Measurements from ENCODE around the gene MCFD2.

The MCFD2 gene

GRCh38 chr2:46866770-46867246, 48.8 kb downstream of the MCFD2 start:
- TF ChIP-seq, protein P1, sequence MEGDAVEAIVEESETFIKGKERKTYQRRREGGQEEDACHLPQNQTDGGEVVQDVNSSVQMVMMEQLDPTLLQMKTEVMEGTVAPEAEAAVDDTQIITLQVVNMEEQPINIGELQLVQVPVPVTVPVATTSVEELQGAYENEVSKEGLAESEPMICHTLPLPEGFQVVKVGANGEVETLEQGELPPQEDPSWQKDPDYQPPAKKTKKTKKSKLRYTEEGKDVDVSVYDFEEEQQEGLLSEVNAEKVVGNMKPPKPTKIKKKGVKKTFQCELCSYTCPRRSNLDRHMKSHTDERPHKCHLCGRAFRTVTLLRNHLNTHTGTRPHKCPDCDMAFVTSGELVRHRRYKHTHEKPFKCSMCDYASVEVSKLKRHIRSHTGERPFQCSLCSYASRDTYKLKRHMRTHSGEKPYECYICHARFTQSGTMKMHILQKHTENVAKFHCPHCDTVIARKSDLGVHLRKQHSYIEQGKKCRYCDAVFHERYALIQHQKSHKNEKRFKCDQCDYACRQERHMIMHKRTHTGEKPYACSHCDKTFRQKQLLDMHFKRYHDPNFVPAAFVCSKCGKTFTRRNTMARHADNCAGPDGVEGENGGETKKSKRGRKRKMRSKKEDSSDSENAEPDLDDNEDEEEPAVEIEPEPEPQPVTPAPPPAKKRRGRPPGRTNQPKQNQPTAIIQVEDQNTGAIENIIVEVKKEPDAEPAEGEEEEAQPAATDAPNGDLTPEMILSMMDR (IDR thresholded peaks at IDR 0.05; ENCODE audit: low read depth, low read length, missing control alignments), result no peak
- no peak for DNase-seq (ENCODE audit: extremely low read depth, low read depth)
- no peak overlapping the region for H3K4me3 ChIP-seq (replicated peaks; ENCODE audit: low read depth, low read length)

GRCh38 chr2:46865181-46865970, 50.2 kb downstream of the MCFD2 start:
- no peak overlapping the region for H3K4me3 ChIP-seq (replicated peaks; ENCODE audit: low read depth, low read length)
- DNase-seq (ENCODE audit: extremely low read depth, low read depth), result no peak
- TF ChIP-seq, protein P1 (IDR thresholded peaks at IDR 0.05; ENCODE audit: low read depth, low read length, missing control alignments), result no peak

GRCh38 chr2:46863882-46864281, 51.7 kb downstream of the MCFD2 start:
- DNase-seq (ENCODE audit: extremely low read depth, low read depth), result no peak
- H3K4me3 ChIP-seq (replicated peaks; ENCODE audit: low read depth, low read length), result no peak overlapping the region
- TF ChIP-seq, protein P1 (IDR thresholded peaks at IDR 0.05; ENCODE audit: low read depth, low read length, missing control alignments), result no peak

- H3K4me3 ChIP-seq (replicated peaks; ENCODE audit: low read depth, low read length), result no peak overlapping the region
- TF ChIP-seq, protein P1 (IDR thresholded peaks at IDR 0.05; ENCODE audit: low read depth, low read length, missing control alignments), result no peak
- no peak for DNase-seq (ENCODE audit: extremely low read depth, low read depth)
These were observed 53.1 kb downstream of the MCFD2 start for GRCh38 chr2:46862514-46862913.

GRCh38 chr2:46861916-46862315, 53.7 kb downstream of the MCFD2 start:
- TF ChIP-seq, protein P1 (IDR thresholded peaks at IDR 0.05; ENCODE audit: low read depth, low read length, missing control alignments), result no peak
- DNase-seq (ENCODE audit: extremely low read depth, low read depth), result no peak
- no peak overlapping the region for H3K4me3 ChIP-seq (replicated peaks; ENCODE audit: low read depth, low read length)

DNA sequence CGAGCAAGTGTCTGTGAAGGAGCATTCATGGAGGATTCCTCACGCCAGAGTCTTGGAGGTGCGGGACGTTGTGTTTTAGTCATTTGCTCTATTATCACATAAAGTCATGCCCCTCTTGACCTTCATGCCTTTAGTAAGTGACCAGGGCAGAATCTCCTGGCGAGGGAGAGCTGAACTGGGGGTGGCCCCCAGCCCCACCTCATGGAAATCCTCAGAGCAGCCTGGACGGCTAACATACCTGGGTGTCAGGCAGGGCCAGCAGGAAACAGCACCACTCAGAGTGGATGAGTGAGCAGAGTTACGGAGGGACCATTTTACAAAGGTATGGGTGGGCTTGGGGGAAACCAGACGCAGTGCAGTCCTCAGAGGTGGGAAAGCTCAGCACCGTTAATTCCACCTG, 56.1 kb downstream of the MCFD2 start:
- no peak overlapping the region for H3K4me3 ChIP-seq (replicated peaks; ENCODE audit: low read depth, low read length)
- no peak for DNase-seq (ENCODE audit: extremely low read depth, low read depth)
- TF ChIP-seq, protein P1 (IDR thresholded peaks at IDR 0.05; ENCODE audit: low read depth, low read length, missing control alignments), result no peak

All from HFF-Myc (cell line).